Esophagus squamous epithelium (tissue), 4 donors: ENCODE measurements around the gene MUS81.

Experiments
- CTCF ChIP-seq, 6 experiments: fragments of 450-650 bp in 4 of 6; fragments of 200-600 bp in 2 of 6; sonication (generic) in 2 of 6; IDR thresholded peaks; one replicate each; pipeline ENCODE4 v1.5.1; 2016 to 2019; ENCODE audit warnings: antibody characterized with exemption in 6 of 6, mild to moderate bottlenecking in 4 of 6, moderate library complexity in 4 of 6
- POLR2A ChIP-seq, 4 donors: fragments of 450-650 bp; IDR thresholded peaks; one replicate each; pipeline ENCODE4 v1.6.1; 2017; ENCODE audit warnings: antibody characterized with exemption in 4 of 4, mild to moderate bottlenecking in 4 of 4, moderate library complexity in 3 of 4

- TF ChIP-seq CTCF (IDR thresholded peaks at IDR 0.05) = no peak
- no peak for TF ChIP-seq POLR2A (IDR thresholded peaks at IDR 0.05)
Observed at GRCh38 chr11:65834202-65834601, 26.0 kb upstream of the MUS81 start.
